GM08714 (cell line): ENCODE data around the gene CHST6.

Experiments
- H3K4me3 ChIP-seq: fragments of 200-500 bp; sonication (Bioruptor generic); 2 replicates; pipeline ENCODE4 v1.5.1; 2014; ENCODE audit warnings: mild to moderate bottlenecking, low read length, inconsistent platforms
- ZNF274 ChIP-seq: IDR thresholded peaks from 2 replicates; pipeline ENCODE4 v1.6.1; 2012; ENCODE audit warnings: mild to moderate bottlenecking, low read depth, low read length

CHST6 gene

GRCh38 chr16:75488322-75488721 lies 6.9 kb downstream of the CHST6 start:
- H3K4me3 ChIP-seq: no peak overlapping the region
- no peak for TF ChIP-seq ZNF274

DNA sequence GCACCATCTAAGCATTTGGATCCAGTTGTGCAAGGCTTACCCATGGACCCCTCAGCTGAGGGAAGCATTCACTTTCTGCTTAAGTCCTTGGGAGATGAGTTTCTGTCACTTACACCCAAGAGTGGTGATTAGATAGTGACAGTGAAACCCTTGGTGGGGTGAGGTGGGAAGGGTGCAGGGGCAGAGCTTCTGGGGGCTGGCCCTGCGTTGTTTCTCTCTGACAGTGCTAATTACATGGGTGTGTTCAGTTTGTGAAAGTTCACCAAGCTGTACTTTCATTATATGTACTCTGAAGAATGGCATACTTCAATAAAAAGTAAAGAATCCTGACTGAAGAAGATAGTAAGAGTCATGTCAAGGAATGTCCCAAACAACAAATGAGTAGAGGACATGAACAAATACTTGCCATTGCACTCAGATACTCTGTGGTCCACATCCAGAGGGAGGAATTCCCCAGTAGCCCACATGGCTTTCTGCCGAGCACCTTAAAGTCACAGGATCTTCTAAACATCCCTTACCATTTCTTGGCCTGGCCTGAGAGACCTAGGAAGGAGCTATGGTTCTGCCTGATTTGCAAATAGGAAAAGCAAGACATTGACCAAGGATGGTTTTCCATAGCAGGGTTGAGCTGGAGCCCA lies 8.4 kb downstream of the CHST6 start:
- TF ChIP-seq ZNF274: no peak
- no peak overlapping the region for H3K4me3 ChIP-seq

DNA sequence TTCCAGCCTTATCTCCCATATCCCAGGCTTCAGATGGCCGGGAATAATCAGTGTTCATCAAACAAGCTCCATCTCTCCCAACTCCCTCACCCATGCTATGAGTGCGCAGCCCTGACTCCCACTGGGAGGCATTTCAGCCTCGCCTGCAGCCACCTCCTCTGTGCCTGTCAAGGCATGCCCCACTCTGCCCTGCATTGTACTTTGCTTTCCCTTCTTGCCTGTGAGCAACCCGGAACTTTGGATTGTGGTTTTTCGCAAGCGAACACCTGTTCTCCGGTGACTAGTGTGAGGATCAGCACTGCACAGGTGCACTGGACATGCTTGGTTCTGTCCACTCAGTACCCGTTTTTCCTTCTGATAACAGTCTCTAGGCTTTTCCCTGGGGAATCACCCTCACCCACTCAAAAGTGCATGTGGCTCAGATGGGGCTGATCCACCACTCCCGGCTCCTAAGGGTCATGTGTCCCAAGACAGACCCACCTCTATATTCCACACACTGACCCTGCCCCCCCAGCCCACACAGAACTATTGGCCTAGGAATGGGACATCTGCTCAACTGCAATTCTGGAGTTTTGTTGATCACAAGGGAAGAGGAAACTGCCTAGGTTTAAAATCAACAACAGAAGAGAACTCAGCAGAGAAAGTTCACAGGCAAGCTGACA lies 9.1 kb downstream of the CHST6 start:
- TF ChIP-seq ZNF274: no peak
- no peak overlapping the region for H3K4me3 ChIP-seq

GRCh38 chr16:75485230-75486013 lies 9.8 kb downstream of the CHST6 start:
- TF ChIP-seq ZNF274: no peak

GRCh38 chr16:75483222-75483621 lies 12.0 kb downstream of the CHST6 start:
- H3K4me3 ChIP-seq: no peak overlapping the region

More at GRCh38 chr16:75485230-75486013, 9.8 kb downstream of the CHST6 start:
- H3K4me3 ChIP-seq: no peak overlapping the region

DNA sequence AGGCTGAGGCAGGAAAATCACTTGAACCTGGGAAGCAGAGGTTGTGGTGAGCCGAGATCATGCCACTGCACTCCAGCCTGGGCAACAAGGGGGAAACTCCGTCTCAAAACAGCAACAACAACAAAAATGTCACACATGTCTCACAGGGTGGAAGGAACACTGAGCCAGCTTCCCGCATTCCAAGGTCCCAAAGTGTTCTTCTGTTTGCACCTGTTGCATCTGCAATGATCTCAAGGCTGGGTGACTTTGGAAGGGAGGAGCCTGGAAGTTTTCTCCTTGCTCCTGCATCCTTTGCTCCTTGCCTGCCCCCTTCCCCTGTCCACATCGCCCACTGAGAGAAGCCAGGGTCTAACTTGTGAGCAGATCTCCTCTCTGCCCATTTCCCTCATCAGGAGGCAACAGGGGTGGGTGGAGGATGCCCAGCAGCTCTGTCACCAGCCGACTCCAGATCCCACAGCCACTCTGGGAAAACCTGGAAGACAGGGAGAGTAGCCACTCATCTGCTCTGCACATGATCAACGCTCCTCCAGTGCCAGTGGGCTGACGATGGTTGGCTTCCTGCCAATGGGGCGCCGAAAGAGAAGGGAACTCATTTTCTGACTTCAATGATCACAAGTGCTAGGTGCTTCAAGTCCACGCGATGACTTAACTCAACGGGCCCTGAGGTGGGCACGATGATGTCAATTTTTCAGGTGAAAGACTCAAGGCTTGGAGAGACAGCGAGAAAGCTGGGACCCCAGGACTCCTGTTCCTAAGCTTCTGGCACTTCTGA lies 12.6 kb downstream of the CHST6 start:
- H3K4me3 ChIP-seq: no peak overlapping the region
- TF ChIP-seq ZNF274: no peak

More at GRCh38 chr16:75483222-75483621, 12.0 kb downstream of the CHST6 start:
- no peak for TF ChIP-seq ZNF274

DNA sequence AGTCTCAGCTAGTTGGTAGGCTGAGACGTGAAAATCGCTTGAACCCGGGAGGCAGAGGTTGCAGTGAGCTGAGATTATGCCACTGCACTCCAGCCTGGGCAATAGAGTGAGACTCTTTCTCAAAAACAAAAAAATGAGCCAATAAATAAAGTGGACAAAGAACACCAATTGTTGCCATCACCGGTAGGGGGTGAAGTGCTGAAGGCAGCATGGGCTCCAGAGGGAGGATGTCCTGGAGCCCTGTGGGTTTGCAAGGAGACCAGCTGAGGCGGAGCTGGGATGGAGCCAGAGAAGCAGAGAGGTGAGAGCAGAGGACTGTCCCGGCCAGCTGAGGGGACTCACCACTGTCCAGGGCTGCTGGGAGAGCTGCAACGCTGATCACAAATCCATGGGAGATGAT lies 13.8 kb downstream of the CHST6 start:
- no peak overlapping the region for H3K4me3 ChIP-seq

GRCh38 chr16:75479421-75479990 lies 15.7 kb downstream of the CHST6 start:
- no peak for TF ChIP-seq ZNF274
- H3K4me3 ChIP-seq: no peak overlapping the region

More for the DNA sequence above, 13.8 kb downstream of the CHST6 start:
- no peak for TF ChIP-seq ZNF274

GRCh38 chr16:75478480-75479345 lies 16.5 kb downstream of the CHST6 start:
- TF ChIP-seq ZNF274: no peak
- no peak overlapping the region for H3K4me3 ChIP-seq

DNA sequence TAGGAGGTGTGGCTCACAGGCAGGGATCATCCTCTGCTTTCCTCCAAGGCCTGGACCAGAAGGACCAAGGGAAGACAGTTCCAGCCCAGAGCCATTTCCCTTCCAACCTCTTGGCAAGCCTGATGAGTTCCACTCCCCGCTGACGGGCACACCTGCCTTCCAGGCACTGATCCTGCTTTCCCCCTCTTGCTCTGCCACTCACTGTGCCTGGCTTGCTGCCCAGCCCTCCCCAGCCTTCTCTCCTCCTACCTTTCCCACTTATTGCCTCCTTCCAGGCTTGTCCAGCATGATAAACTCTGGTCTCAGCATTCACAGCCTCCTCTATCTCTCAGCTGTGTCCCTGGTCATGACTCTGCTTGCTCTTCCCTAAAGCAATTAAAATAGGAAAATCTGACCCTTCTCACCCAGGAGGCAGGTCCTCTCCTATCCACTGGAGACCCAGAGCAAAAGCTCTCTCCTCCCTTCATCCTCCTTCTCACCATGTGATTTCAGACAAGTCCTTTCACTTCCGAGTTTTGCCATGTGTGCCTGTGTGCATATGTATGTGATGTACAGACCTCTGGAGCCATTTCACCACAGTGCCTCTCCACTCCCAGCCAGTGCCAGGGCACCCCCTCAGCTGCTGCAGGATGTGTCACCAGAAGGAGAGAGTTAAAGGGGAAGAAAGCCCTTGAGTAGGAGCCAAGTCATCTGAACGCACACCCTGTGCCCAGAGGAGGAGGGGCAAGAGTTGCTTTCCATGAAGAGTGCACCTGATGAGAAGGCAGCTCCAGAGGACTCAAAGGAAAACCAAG lies 17.4 kb downstream of the CHST6 start:
- no peak for TF ChIP-seq ZNF274
- H3K4me3 ChIP-seq: no peak overlapping the region

DNA sequence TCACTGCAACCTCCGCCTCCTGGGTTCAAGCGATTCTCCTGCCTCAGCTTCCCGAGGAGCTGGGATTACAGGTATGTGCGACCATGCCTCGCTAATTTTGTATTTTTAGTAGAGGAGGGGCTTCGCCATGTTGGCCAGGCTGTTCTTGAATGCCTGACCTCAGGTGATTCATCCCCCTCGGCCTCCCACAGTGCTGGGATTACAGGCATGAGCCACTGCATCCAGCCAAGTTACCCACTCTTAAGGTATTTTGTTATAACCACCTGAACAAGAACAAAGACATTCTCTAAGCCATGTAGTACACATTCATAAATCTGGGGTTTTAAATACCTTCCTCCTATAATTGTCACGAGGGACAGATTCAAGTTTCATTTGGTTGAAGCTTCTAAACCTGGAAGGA lies 18.4 kb downstream of the CHST6 start:
- no peak for TF ChIP-seq ZNF274
- no peak overlapping the region for H3K4me3 ChIP-seq

DNA sequence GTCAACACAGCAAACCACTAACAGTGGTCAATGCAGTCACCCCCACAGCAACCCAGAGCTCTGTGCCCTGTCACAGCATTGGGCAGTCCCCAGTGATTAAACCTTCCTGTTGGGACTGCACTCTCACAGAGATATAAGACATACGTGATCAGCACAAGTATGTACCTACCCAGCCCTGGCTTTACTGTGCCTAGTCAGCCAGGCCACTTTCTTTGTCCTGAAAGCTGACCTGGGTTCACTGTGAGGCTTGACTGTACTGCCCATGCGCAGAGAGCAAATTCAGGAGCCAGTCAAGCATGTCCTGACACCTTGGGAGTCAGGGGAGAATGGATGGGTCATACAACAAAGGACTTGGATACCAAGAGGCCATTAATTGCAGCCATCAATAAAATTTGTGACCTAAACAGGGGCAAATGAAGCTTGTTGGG lies 19.8 kb downstream of the CHST6 start:
- H3K4me3 ChIP-seq: no peak overlapping the region
- TF ChIP-seq ZNF274: no peak
